ENCODE results near the gene IGSF11. TPM values are rescaled to one million over a fixed set of nuclear protein-coding genes. Genes with fewer than 3 reads are reported as not detected.

The IGSF11 gene
- total and polyA plus RNA-seq, 2 of the 4 experiments (the other 2 are of a cell fraction), result 0.18 TPM; not detected in 1

DNA sequence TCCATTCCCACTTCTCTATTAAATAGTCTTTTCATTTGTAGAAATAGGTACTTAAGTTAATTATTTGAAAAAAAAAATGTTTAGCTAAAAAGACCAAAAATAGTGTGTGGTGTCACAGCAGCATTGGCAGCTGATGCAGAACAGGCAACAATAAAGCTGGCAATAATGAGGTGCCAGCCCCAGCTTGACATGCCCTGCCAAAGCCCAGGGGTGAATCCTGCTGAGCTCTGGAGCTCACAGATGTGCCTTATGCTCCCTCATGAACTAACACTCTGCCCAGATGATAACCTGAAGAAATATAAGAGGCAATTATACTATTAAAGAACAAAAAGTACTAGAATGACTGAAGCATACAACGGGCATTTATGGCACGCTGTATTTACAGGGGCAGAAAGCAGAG lies 63.8 kb downstream of the IGSF11 start:
- Histone ChIP-seq H3K9me3 (ENCODE audit: control insufficient read depth, insufficient read depth, low read length) (no peaks in the 10 kb centered on the region), H3K9ac (ENCODE audit: low read depth, low read length) (no peak overlapping the region), H3K4me1 (ENCODE audit: control insufficient read depth, insufficient read depth, low read length) (no peaks in the 10 kb centered on the region), H2AFZ (replicated peaks; ENCODE audit: low read length, poor library complexity) (no peak overlapping the region), H3K9me1 (ENCODE audit: insufficient read depth, low read length) (no peaks in the 10 kb centered on the region), H3K27ac (ENCODE audit: insufficient read depth, low read length) (no peak overlapping the region), H2BK20ac (ENCODE audit: low read depth, low read length) (no peak overlapping the region), H3K27me3 (ENCODE audit: control insufficient read depth, insufficient read depth, low read length) (no peaks in the 10 kb centered on the region), H2BK120ac (ENCODE audit: low read depth, low read length) (no peak overlapping the region), H3K4me3 (ENCODE audit: insufficient read depth, low read depth, low read length) (no peak overlapping the region), H2BK5ac (ENCODE audit: low read depth, low read length, poor library complexity, severe bottlenecking) (no peak overlapping the region), H3K23ac (ENCODE audit: low read depth, low read length) (no peak overlapping the region), H3K14ac (replicated peaks; ENCODE audit: low read depth, low read length) (no peak overlapping the region), H4K20me1 (ENCODE audit: insufficient read depth, low read length) (no peaks in the 10 kb centered on the region), H4K8ac (ENCODE audit: low read depth in 2 of 2, low read length in 2 of 2) (no peak overlapping the region), H3K4me2 (ENCODE audit: low read depth, low read length) (no peak overlapping the region), H2AK5ac (ENCODE audit: low read depth, low read length) (no peak overlapping the region), H2AK9ac (replicated peaks; ENCODE audit: low read depth, low read length, poor library complexity) (no peak overlapping the region), H4K91ac (ENCODE audit: insufficient read depth, low read depth, low read length) (no peak overlapping the region), H2BK15ac (ENCODE audit: low read depth, low read length) (no peak overlapping the region), H3K4ac (ENCODE audit: low read depth, low read length) (no peak overlapping the region), H3K18ac (ENCODE audit: low read depth, low read length) (no peak overlapping the region), H3K79me1 (ENCODE audit: low read depth in 1 of 2, low read length in 2 of 2) (no peaks in the 10 kb centered on the region), H3K36me3 (ENCODE audit: control insufficient read depth, insufficient read depth, low read length) (no peaks in the 10 kb centered on the region), H3K56ac (ENCODE audit: extremely low read depth, insufficient read depth, low read length) (no peak overlapping the region), H4K5ac (ENCODE audit: low read depth, low read length) (no peak overlapping the region)
- in situ Hi-C loops (cut with MboI; ENCODE audit: low sequenced_read_pairs) (no loop called here), intact Hi-C loops (cut with micrococcal nuclease) (no loop called here), dilution Hi-C loops (cut with HindIII; ENCODE audit: low sequenced_read_pairs, unreplicated experiment) (no loop called here)
- WGBS, 2 experiments (ENCODE audit: extremely low coverage in 2 of 2, insufficient read length in 1 of 2), result no CpG with 5 or more reads among the region's 2 CpGs
- ChIA-PET POLR2A (ENCODE audit: unreplicated experiment) (no interaction called here), CTCF (no interaction called here)
- TF ChIP-seq RFX5 (IDR thresholded peaks at IDR 0.05; ENCODE audit: low read depth, low read length) (no peak), MAFK (IDR thresholded peaks at IDR 0.05; ENCODE audit: low read depth, low read length) (no peak), BHLHE40 (IDR thresholded peaks at IDR 0.05; ENCODE audit: low read depth, low read length) (no peak)
- TF ChIP-seq, protein P1, sequence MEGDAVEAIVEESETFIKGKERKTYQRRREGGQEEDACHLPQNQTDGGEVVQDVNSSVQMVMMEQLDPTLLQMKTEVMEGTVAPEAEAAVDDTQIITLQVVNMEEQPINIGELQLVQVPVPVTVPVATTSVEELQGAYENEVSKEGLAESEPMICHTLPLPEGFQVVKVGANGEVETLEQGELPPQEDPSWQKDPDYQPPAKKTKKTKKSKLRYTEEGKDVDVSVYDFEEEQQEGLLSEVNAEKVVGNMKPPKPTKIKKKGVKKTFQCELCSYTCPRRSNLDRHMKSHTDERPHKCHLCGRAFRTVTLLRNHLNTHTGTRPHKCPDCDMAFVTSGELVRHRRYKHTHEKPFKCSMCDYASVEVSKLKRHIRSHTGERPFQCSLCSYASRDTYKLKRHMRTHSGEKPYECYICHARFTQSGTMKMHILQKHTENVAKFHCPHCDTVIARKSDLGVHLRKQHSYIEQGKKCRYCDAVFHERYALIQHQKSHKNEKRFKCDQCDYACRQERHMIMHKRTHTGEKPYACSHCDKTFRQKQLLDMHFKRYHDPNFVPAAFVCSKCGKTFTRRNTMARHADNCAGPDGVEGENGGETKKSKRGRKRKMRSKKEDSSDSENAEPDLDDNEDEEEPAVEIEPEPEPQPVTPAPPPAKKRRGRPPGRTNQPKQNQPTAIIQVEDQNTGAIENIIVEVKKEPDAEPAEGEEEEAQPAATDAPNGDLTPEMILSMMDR (conservative IDR thresholded peaks at IDR 0.05; ENCODE audit: low read depth, low read length), result no peak
- no peak for DNase-seq
- ATAC-seq (ENCODE audit: low read depth), result no peak
- BruUV-seq (replicated peaks), result no TSS peak
